ENCODE data around the gene COQ10A. TPM values are rescaled to one million over a fixed set of nuclear protein-coding genes. Genes with fewer than 3 reads are reported as not detected.

The COQ10A gene
- polyA plus RNA-seq, 1 experiment, result 14.1 TPM

DNA sequence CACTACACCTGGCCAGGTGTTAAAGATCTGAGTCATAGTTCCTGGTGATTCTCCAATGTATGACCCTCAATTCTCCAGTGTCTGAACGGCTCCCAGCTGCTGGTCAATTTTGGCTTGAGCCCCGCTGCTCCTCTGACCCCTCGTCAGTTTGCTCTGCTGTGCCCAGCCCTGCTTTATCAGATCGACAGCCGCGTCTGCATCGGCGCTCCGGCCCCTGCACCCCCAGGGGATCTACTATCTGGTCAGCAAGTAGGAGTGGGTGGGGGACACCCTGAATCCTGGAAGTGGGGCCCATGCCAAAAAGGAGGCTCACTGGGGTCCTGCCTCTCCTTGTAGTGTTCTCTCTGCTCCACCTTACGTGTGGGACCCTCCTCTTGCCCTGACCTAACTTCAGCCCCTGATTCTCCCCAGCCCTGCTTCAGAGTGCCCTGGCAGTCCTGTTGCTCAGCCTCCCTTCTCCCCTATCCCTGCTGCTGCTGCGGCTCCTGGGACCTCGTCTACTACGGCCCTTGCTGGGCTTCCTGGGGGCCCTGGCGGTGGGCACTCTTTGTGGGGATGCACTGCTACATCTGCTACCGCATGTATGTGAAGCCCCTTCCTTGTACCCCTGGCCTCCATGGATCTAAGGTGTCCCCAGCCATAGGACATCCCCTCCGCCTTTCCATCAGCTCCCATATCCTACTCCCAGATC is 31.9 kb upstream of the COQ10A start:
- TF ChIP-seq, protein P1, sequence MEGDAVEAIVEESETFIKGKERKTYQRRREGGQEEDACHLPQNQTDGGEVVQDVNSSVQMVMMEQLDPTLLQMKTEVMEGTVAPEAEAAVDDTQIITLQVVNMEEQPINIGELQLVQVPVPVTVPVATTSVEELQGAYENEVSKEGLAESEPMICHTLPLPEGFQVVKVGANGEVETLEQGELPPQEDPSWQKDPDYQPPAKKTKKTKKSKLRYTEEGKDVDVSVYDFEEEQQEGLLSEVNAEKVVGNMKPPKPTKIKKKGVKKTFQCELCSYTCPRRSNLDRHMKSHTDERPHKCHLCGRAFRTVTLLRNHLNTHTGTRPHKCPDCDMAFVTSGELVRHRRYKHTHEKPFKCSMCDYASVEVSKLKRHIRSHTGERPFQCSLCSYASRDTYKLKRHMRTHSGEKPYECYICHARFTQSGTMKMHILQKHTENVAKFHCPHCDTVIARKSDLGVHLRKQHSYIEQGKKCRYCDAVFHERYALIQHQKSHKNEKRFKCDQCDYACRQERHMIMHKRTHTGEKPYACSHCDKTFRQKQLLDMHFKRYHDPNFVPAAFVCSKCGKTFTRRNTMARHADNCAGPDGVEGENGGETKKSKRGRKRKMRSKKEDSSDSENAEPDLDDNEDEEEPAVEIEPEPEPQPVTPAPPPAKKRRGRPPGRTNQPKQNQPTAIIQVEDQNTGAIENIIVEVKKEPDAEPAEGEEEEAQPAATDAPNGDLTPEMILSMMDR (IDR thresholded peaks at IDR 0.05; ENCODE audit: insufficient read depth, low read depth, low read length), result no peak
- POLR2A ChIA-PET, result no interaction called here

DNA sequence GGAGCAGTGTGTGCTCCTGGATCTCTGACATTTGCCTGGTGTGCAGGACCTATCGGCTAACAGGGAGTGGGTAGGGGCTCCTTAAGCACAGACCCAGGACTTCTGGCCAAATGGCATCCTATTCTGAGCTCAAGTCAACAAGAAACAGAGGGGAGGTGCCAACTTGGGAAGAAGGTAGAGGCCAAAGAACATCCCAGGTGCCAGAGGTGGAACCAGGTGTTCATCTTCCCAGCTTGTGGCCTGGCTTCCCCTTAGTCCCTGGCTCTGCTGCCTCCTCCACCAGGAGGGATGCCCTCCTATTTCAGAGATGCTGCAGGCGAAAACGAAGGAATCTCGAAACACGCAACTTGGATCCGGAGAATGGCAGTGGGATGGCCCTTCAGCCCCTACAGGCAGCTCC is 30.7 kb upstream of the COQ10A start:
- Histone ChIP-seq H3K4me3 (ENCODE audit: low read depth, low read length) (no peak overlapping the region), H3K36me3 (ENCODE audit: control insufficient read depth, insufficient read depth, low read length) (peaks cover 14% of the 10 kb centered on the region), H3K27me3 (ENCODE audit: control insufficient read depth, insufficient read depth, low read length) (no peaks in the 10 kb centered on the region)
- TF ChIP-seq, protein P1 (IDR thresholded peaks at IDR 0.05; ENCODE audit: insufficient read depth, low read depth, low read length), result no peak
- POLR2A ChIA-PET, result no interaction called here
- CTCF ChIA-PET, result interaction anchor here (0.9 to 2.3 kb wide), 3 partner anchors 11 to 22 kb away, joined by 3 to 15 read pairs (median 3); partner anchors contain the start of gene ANKRD52
- DNase-seq (ENCODE audit: low read depth), result no peak

More for the DNA sequence above, 31.9 kb upstream of the COQ10A start:
- no peak for DNase-seq (ENCODE audit: low read depth)
- CTCF ChIA-PET, result interaction anchor here (0.6 to 1.8 kb wide), 5 partner anchors 9 to 74 kb away, joined by 3 to 7 read pairs (median 5); partner anchors contain the start of genes ANKRD52 and COQ10A
- Histone ChIP-seq H3K27me3 (ENCODE audit: control insufficient read depth, insufficient read depth, low read length) (no peaks in the 10 kb centered on the region), H3K36me3 (ENCODE audit: control insufficient read depth, insufficient read depth, low read length) (peaks cover 11% of the 10 kb centered on the region), H3K4me3 (ENCODE audit: low read depth, low read length) (no peak overlapping the region)

DNA sequence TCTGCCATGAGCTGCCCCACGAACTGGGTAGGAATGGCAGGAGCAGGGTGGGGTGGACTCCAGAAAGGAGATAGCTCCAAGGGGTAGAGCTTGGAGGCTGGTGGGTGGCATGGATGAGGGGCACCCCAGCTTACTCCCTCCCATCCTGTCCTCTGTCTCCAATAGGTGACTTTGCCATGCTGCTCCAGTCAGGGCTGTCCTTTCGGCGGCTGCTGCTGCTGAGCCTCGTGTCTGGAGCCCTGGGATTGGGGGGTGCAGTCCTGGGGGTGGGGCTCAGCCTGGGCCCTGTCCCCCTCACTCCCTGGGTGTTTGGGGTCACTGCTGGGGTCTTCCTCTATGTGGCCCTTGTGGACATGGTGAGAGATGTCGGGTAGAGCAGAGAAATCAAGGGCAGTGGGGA is 29.8 kb upstream of the COQ10A start:
- ChIA-PET POLR2A (no interaction called here), CTCF (interaction anchor here (0.7 to 2.3 kb wide), 5 partner anchors 15 to 45 kb away, joined by 3 to 15 read pairs (median 3); partner anchors contain the start of gene ANKRD52)
- Histone ChIP-seq H3K27me3 (ENCODE audit: control insufficient read depth, insufficient read depth, low read length) (no peaks in the 10 kb centered on the region), H3K4me3 (ENCODE audit: low read depth, low read length) (no peak overlapping the region), H3K36me3 (ENCODE audit: control insufficient read depth, insufficient read depth, low read length) (peaks cover 16% of the 10 kb centered on the region)
- DNase-seq (ENCODE audit: low read depth), result no peak
- TF ChIP-seq, protein P1 (IDR thresholded peaks at IDR 0.05; ENCODE audit: insufficient read depth, low read depth, low read length), result no peak

GRCh38 chr12:56237552-56237951 is 29.2 kb upstream of the COQ10A start:
- peaks cover 18% of the 10 kb centered on the region for H3K36me3 ChIP-seq (ENCODE audit: control insufficient read depth, insufficient read depth, low read length)
- no peak for DNase-seq (ENCODE audit: low read depth)
- TF ChIP-seq, protein P1 (IDR thresholded peaks at IDR 0.05; ENCODE audit: insufficient read depth, low read depth, low read length), result no peak
- POLR2A ChIA-PET, result no interaction called here
- no peaks in the 10 kb centered on the region for H3K27me3 ChIP-seq (ENCODE audit: control insufficient read depth, insufficient read depth, low read length)
- CTCF ChIA-PET, result interaction anchor here (0.7 to 2.3 kb wide), 3 partner anchors 21 to 45 kb away, joined by 3 to 15 read pairs (median 3); partner anchors contain the start of gene ANKRD52
- no peak overlapping the region for H3K4me3 ChIP-seq (ENCODE audit: low read depth, low read length)

DNA sequence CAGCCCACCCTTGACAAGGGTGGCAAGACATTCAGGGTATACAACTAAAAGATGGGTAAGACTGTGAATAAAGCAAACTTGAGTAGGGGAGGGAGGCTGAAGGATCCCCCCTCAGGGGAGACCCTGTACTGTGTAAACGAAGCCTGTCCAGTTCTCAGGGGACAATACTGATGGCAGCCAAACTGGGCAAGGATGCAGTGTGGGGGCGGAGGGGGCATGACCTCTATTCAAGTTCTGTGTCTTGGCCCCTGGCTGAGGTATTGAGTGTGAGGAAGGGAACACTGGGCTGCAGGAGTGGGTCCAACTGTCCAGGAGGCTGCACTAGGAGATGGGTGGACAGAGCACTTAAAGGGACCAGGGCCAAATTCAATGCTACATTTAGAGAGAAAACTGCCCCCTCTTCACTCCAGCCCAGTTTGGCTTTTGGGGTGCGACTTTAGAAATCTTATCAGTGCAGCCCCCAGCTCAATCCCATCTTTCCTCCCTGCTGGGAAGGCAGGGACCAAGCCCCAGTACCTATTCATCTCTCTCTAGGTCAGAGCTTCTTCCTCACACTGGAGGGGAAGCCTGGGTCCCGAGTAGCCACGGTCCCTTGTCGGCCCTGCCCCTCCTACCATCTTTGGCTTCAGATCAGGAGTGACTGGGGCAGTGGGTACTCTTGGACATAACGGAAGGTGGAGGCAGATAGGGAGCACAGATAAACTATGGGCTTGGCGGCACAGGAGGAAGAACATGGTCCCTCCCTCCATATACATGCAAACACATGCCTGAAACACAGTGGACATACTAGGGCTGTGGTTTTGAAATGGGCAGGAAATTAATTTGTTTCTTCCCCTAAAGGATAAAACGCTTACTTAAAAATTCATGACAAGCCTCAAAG is 25.1 kb upstream of the COQ10A start:
- no peak for DNase-seq (ENCODE audit: low read depth)
- Histone ChIP-seq H3K36me3 (ENCODE audit: control insufficient read depth, insufficient read depth, low read length) (peaks cover 40% of the 10 kb centered on the region), H3K4me3 (ENCODE audit: low read depth, low read length) (no peak overlapping the region), H3K27me3 (ENCODE audit: control insufficient read depth, insufficient read depth, low read length) (no peaks in the 10 kb centered on the region)
- CTCF ChIA-PET, result interaction anchor here (0.6 kb wide), 1 partner anchor 27 kb away, joined by 3 read pairs; no protein-coding TSS in a partner anchor
- POLR2A ChIA-PET, result no interaction called here
- TF ChIP-seq, protein P1 (IDR thresholded peaks at IDR 0.05; ENCODE audit: insufficient read depth, low read depth, low read length), result no peak
